ENCODE results near the gene LUC7L3. TPM values are rescaled to one million over a fixed set of nuclear protein-coding genes. Genes with fewer than 3 reads are reported as not detected.
"Not testable (repeated sequence)": the region's sequence is repeated elsewhere in the genome, so short reads cannot be mapped to it uniquely, and the experiment has no call there.

Gene LUC7L3
- total RNA-seq, 2 experiments from 2014 or later: 116 to 126 TPM

DNA sequence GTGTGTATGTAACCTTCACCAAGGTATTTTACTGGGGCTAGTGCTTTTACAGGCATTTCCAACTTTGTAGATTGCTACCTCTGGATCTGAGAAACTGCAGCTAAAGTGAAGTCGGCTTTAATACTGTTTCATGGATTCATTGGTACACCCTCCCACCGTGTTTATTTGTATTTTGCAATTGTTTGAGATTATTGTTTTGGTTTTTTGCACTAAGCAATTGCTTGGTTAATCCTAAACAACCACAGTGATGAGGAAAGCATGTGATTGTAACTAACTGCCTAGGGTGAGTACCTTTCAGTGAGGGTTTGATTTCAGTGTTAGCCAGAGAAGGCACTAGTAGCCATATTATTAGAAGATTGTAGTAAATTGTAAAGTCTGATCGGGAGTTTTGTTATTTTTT, 3.3 kb downstream of the LUC7L3 start:
- ATAC-seq (ENCODE audit: poor library complexity) (no peak), DNase-seq (no peak)
- Histone ChIP-seq H3K27ac (ENCODE audit: low read depth in 1 of 2, low read length in 2 of 2) (no peak overlapping the region), H3K4me3 (ENCODE audit: low read length) (no peak overlapping the region), H3K27me3 (ENCODE audit: control insufficient read depth in 1 of 2, insufficient read depth in 2 of 2, low read length in 2 of 2) (no peaks in the 10 kb centered on the region), H3K4me1 (ENCODE audit: insufficient read depth, low read length) (peaks cover 56% of the 10 kb centered on the region), H3K9me3 (ENCODE audit: control insufficient read depth in 1 of 2, insufficient read depth in 1 of 2, low read length in 2 of 2) (no peaks in the 10 kb centered on the region), H3K36me3 (ENCODE audit: insufficient read depth, low read length) (peaks cover 20% of the 10 kb centered on the region)
- intact Hi-C loops (cut with DNase I, micrococcal nuclease): no loop called here
- peak overlapping the region; percentile 95 for H3K4me3 Mint-ChIP-seq
- no peaks in the 10 kb centered on the region for H3K27me3 Mint-ChIP-seq
- TF ChIP-seq, protein P1, sequence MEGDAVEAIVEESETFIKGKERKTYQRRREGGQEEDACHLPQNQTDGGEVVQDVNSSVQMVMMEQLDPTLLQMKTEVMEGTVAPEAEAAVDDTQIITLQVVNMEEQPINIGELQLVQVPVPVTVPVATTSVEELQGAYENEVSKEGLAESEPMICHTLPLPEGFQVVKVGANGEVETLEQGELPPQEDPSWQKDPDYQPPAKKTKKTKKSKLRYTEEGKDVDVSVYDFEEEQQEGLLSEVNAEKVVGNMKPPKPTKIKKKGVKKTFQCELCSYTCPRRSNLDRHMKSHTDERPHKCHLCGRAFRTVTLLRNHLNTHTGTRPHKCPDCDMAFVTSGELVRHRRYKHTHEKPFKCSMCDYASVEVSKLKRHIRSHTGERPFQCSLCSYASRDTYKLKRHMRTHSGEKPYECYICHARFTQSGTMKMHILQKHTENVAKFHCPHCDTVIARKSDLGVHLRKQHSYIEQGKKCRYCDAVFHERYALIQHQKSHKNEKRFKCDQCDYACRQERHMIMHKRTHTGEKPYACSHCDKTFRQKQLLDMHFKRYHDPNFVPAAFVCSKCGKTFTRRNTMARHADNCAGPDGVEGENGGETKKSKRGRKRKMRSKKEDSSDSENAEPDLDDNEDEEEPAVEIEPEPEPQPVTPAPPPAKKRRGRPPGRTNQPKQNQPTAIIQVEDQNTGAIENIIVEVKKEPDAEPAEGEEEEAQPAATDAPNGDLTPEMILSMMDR (IDR thresholded peaks at IDR 0.05): no peak
- peaks cover 54% of the 10 kb centered on the region for H3K4me1 Mint-ChIP-seq (ENCODE audit: low read depth)
- no peaks in the 10 kb centered on the region for H3K9me3 Mint-ChIP-seq
- CTCF ChIA-PET: no interaction called here
- H3K36me3 Mint-ChIP-seq (ENCODE audit: low read depth): peaks cover 46% of the 10 kb centered on the region
- POLR2A ChIA-PET: interaction anchor here (1.3 to 1.7 kb wide), 2 partner anchors 14 to 430 kb away, joined by 3 to 13 read pairs; partner anchors contain the start of gene ANKRD40
- H3K27ac Mint-ChIP-seq: peak overlapping the region; percentile 55

DNA sequence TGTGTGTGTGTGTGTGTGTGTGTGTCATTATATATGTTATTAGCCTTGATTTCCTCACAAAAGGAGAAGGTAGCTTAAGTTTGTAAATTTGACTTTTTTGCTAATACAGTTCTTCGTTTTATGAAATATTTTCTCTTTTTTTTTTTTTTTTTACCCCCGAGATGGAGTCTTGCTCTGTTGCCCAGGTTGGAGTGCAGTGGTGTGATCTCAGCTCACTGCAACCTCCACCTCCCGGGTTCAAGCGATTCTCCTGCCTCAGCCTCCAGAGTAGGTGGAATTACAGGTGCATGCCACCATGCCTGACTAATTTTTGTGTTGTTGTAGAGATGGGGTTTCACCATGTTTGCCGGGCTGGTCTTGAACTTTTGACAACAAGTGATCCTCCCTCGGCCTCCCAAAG, 5.2 kb downstream of the LUC7L3 start:
- Mint-ChIP-seq H3K4me1 (ENCODE audit: low read depth) (peaks cover 66% of the 10 kb centered on the region), H3K4me3 (peak overlapping the region; percentile 11), H3K36me3 (ENCODE audit: low read depth) (peaks cover 47% of the 10 kb centered on the region)
- H3K9me3 ChIP-seq (ENCODE audit: control insufficient read depth in 1 of 2, insufficient read depth in 1 of 2, low read length in 2 of 2); DNase-seq; CTCF ChIA-PET; H3K9me3 Mint-ChIP-seq; H3K27me3 ChIP-seq (ENCODE audit: control insufficient read depth in 1 of 2, insufficient read depth in 2 of 2, low read length in 2 of 2); POLR2A ChIA-PET; ATAC-seq (ENCODE audit: poor library complexity); H3K27ac ChIP-seq (ENCODE audit: low read depth in 1 of 2, low read length in 2 of 2); H3K4me3 ChIP-seq (ENCODE audit: low read length); H3K27ac Mint-ChIP-seq; intact Hi-C loops (cut with DNase I, micrococcal nuclease); H3K27me3 Mint-ChIP-seq: not testable (repeated sequence)
- peaks cover 24% of the 10 kb centered on the region for H3K36me3 ChIP-seq (ENCODE audit: insufficient read depth, low read length)
- peaks cover 59% of the 10 kb centered on the region for H3K4me1 ChIP-seq (ENCODE audit: insufficient read depth, low read length)

DNA sequence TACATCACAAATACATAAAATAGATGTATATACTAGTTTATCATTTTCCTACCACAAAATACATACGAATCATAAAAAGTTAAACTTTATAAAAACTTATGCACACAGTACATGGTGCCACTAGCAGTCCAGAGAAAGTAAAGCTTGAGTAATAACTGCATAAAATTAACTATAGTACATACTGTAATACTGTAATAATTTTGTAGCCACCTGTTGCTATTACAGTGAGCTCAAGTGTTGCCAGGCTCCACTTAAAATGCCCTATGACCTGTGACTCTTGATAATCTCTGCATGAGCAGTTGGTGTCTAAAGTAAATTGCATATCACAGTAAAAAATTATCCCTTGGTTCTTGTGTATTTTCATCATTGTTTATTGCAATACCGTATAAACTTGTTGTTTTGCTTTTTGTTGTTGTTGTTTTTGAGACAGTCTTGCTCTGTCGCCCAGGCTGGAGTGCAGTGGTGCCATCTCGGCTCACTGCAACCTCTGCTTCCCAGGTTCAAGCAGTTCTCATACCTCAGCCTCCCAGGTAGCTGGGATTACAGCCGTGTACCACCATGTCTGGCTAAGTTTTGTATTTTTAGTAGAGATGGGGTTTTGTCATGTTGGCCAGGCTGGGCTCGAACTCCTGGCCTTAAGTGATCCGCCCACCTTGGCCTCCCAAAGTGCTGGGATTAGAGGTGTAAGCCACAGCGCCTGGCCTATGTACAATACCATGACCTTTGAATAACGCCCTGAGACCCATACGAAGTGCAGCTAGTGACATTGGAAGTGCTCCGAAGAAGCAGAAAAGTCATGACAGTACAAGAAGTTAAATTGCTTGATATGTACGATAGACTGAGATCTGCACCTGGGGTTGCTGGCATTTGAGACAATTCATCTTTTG, 6.6 kb downstream of the LUC7L3 start:
- no peaks in the 10 kb centered on the region for H3K9me3 ChIP-seq (ENCODE audit: control insufficient read depth in 1 of 2, insufficient read depth in 1 of 2, low read length in 2 of 2)
- CTCF ChIA-PET: no interaction called here
- no peak overlapping the region for H3K4me3 ChIP-seq (ENCODE audit: low read length)
- Mint-ChIP-seq H3K27me3 (no peaks in the 10 kb centered on the region), H3K9me3 (no peaks in the 10 kb centered on the region), H3K4me3 (peak overlapping the region; percentile 25), H3K36me3 (ENCODE audit: low read depth) (peaks cover 39% of the 10 kb centered on the region), H3K4me1 (ENCODE audit: low read depth) (peaks cover 65% of the 10 kb centered on the region), H3K27ac (no peak overlapping the region)
- peaks cover 69% of the 10 kb centered on the region for H3K4me1 ChIP-seq (ENCODE audit: insufficient read depth, low read length)
- TF ChIP-seq, protein P1 (IDR thresholded peaks at IDR 0.05): no peak
- no peak overlapping the region for H3K27ac ChIP-seq (ENCODE audit: low read depth in 1 of 2, low read length in 2 of 2)
- H3K27me3 ChIP-seq (ENCODE audit: control insufficient read depth in 1 of 2, insufficient read depth in 2 of 2, low read length in 2 of 2): no peaks in the 10 kb centered on the region
- DNase-seq (no peak), ATAC-seq (ENCODE audit: poor library complexity) (no peak)
- POLR2A ChIA-PET: no interaction called here
- intact Hi-C loops (cut with DNase I, micrococcal nuclease): no loop called here
- H3K36me3 ChIP-seq (ENCODE audit: insufficient read depth, low read length): peaks cover 24% of the 10 kb centered on the region

Measured in CD4-positive, alpha-beta T cell (primary cell).